Measurements from ENCODE around the gene CXCL13.

- TF ChIP-seq POLR2A (IDR thresholded peaks at IDR 0.05) (no peak), CTCF (IDR thresholded peaks at IDR 0.05) (no peak)
Measured at GRCh38 chr4:77593993-77594392, 11.6 kb upstream of the CXCL13 start.

Measured in Peyer's patch (tissue), 4 donors.